HepG2 (cell line): ENCODE measurements around the gene RHOC. TPM values are rescaled to one million over a fixed set of nuclear protein-coding genes. Genes with fewer than 3 reads are reported as not detected.
"Not testable (repeated sequence)": the region's sequence is repeated elsewhere in the genome, so short reads cannot be mapped to it uniquely, and the experiment has no call there.

Source experiments
- ATAC-seq: fragments of 200-7000 bp; cut with Tn5 transposase; 3 replicates; pipeline ENCODE4 v1.9.1; 2020; ENCODE audit warnings: mild to moderate bottlenecking, moderate library complexity
- BruUV-seq: library from RNA; stranded (reverse); fragments of 400-500 nt; replicated peaks from 2 replicates; lab custom pipeline; 2021; lab: Mats Ljungman, UMichigan
- CTCF ChIA-PET: fragments of 300-600 bp; formaldehyde crosslinking; extraction: SDS; loops from one replicate; lab custom pipeline; 2021; ENCODE audit warnings: low total read pairs, inconsistent platforms, low intra/inter-chr PET ratio; lab: Yijun Ruan, JAX
- POLR2A ChIA-PET: fragments of 350-600 bp; sonication (Branson Sonifier 250); formaldehyde crosslinking; loops from one replicate; lab custom pipeline; 2020; ENCODE audit warnings: antibody characterized with exemption, inconsistent platforms; lab: Yijun Ruan, JAX
- DNase-seq: peaks from one replicate; pipeline ENCODE4 v3.0.0-alpha.2; 2015; ENCODE audit warnings: low spot score
- FAIRE-seq: peaks from 3 replicates; lab custom pipeline; 2011; peaks lifted over from hg19 to GRCh38; lab: Jason Lieb, UNC
- H2AFZ ChIP-seq: one replicate; pipeline ENCODE4 v1.6.1; 2011; ENCODE audit warnings: low read length, inconsistent platforms
- H3K27ac ChIP-seq: fragments of 300-600 bp; 3 replicates; pipeline ENCODE4 v1.8.0; 2011; ENCODE audit warnings: mixed run types, mild to moderate bottlenecking, mixed read lengths, low read length, inconsistent platforms; ENCODE audit not compliant: insufficient read depth; ENCODE audit errors: extremely low read length
- H3K27me3 ChIP-seq, 2 experiments: fragments of 200-600 bp in 1 of 2; 2 replicates in 1 of 2; 3 replicates in 1 of 2; pipeline versions ENCODE4 v1.6.0 to v1.8.0; 2011; ENCODE audit warnings: low read length in 2 of 2, mild to moderate bottlenecking in 2 of 2, moderate library complexity in 2 of 2, inconsistent platforms in 1 of 2; ENCODE audit not compliant: insufficient read depth in 2 of 2, control insufficient read depth in 1 of 2
- H3K36me3 ChIP-seq, 2 experiments: fragments of 200-600 bp in 1 of 2; replicated peaks in 1 of 2; 2 replicates in 1 of 2; 3 replicates in 1 of 2; pipeline versions ENCODE4 v1.5.1 to v1.8.0; 2011; ENCODE audit warnings: low read length in 2 of 2, inconsistent platforms in 1 of 2; ENCODE audit not compliant: insufficient read depth in 2 of 2, control insufficient read depth in 1 of 2
- H3K4me1 ChIP-seq: 2 replicates; pipeline ENCODE4 v1.5.1; 2012; ENCODE audit warnings: low read length, inconsistent platforms; ENCODE audit not compliant: insufficient read depth
- H3K4me2 ChIP-seq: 2 replicates; pipeline ENCODE4 v1.6.0; 2011; ENCODE audit warnings: low read depth, low read length, inconsistent platforms
- H3K4me3 ChIP-seq, 3 experiments: fragments of 200-600 bp in 1 of 3; sonication (generic), shearing (Covaris generic) in 1 of 3; replicated peaks in 1 of 3; 2 replicates each; pipeline ENCODE4 v1.5.1; 2011 to 2016; ENCODE audit warnings: low read length in 3 of 3, inconsistent platforms in 2 of 3, low read depth in 2 of 3, mild to moderate bottlenecking in 2 of 3, control low read depth in 1 of 3, mixed read lengths in 1 of 3; ENCODE audit not compliant: insufficient read depth in 1 of 3
- H3K79me2 ChIP-seq: one replicate; pipeline ENCODE4 v1.6.1; 2011; ENCODE audit warnings: low read length, inconsistent platforms; ENCODE audit not compliant: insufficient read depth
- H3K9ac ChIP-seq: 2 replicates; pipeline ENCODE4 v1.6.0; 2011; ENCODE audit warnings: mild to moderate bottlenecking, low read depth, low read length, inconsistent platforms; ENCODE audit not compliant: insufficient read depth
- H3K9me3 ChIP-seq: 2 replicates; pipeline ENCODE4 v1.5.1; 2012; ENCODE audit warnings: mild to moderate bottlenecking, low read length
- H4K20me1 ChIP-seq: 2 replicates; pipeline ENCODE4 v1.6.0; 2011; ENCODE audit warnings: inconsistent platforms, mild to moderate bottlenecking, low read length, moderate library complexity; ENCODE audit not compliant: insufficient read depth
- CENPX ChIP-seq: sonication (generic); formaldehyde crosslinking; IDR thresholded peaks from 2 replicates; pipeline ENCODE4 v1.9.0; 2021; ENCODE audit warnings: mild to moderate bottlenecking, missing genetic modification reagents, moderate library complexity
- EED ChIP-seq: sonication (generic); formaldehyde crosslinking; IDR thresholded peaks from 2 replicates; pipeline ENCODE4 v1.5.0; 2020; ENCODE audit warnings: mild to moderate bottlenecking, missing genetic modification reagents
- FOXJ3 ChIP-seq: sonication (generic); formaldehyde crosslinking; IDR thresholded peaks from 2 replicates; pipeline ENCODE4 v1.4.0; 2020; ENCODE audit warnings: missing genetic modification reagents, mild to moderate bottlenecking, borderline replicate concordance
- HDAC1 ChIP-seq: sonication (generic); formaldehyde crosslinking; IDR thresholded peaks from 2 replicates; pipeline ENCODE4 v1.5.1; 2020; ENCODE audit warnings: mild to moderate bottlenecking, missing genetic modification reagents
- MAFF ChIP-seq: IDR thresholded peaks from 2 replicates; pipeline ENCODE4 v1.6.1; 2011; ENCODE audit warnings: low read depth, low read length, improper control_type of control experiment
- MBD4 ChIP-seq: IDR thresholded peaks from 2 replicates; pipeline ENCODE4 v1.6.1; 2012; ENCODE audit warnings: low read length, inconsistent platforms, borderline replicate concordance
- POLR2G ChIP-seq: fragments of 200-400 bp; formaldehyde crosslinking; IDR thresholded peaks from 2 replicates; pipeline ENCODE4 v1.6.1; 2018; ENCODE audit warnings: mild to moderate bottlenecking, low read depth, low read length, moderate library complexity
- THRA ChIP-seq: sonication (generic); formaldehyde crosslinking; IDR thresholded peaks from 2 replicates; pipeline ENCODE4 v1.4.0; 2020; ENCODE audit warnings: missing genetic modification reagents, borderline replicate concordance
- TP53 ChIP-seq: sonication (generic); formaldehyde crosslinking; conservative IDR thresholded peaks from 2 replicates; pipeline ENCODE4 v1.4.0; 2020; ENCODE audit warnings: missing genetic modification reagents
- ZFP36L2 ChIP-seq: sonication (generic); formaldehyde crosslinking; IDR thresholded peaks from 2 replicates; pipeline ENCODE4 v1.4.0; 2020; ENCODE audit warnings: missing genetic modification reagents
- ZNF274 ChIP-seq: sonication (generic); formaldehyde crosslinking; IDR thresholded peaks from 2 replicates; pipeline ENCODE4 v1.5.1; 2020; ENCODE audit warnings: mild to moderate bottlenecking, missing genetic modification reagents
- ZNF34 ChIP-seq: sonication (generic); formaldehyde crosslinking; IDR thresholded peaks from 2 replicates; pipeline ENCODE4 v1.4.0; 2020; ENCODE audit warnings: mild to moderate bottlenecking, missing genetic modification reagents, borderline replicate concordance
- ZNF430 ChIP-seq: sonication (generic); formaldehyde crosslinking; IDR thresholded peaks from 2 replicates; pipeline ENCODE4 v1.9.0; 2021; ENCODE audit warnings: mild to moderate bottlenecking, missing genetic modification reagents
- ZNF652 ChIP-seq: IDR thresholded peaks from 2 replicates; pipeline ENCODE4 v1.6.1; 2016; ENCODE audit warnings: low read depth, borderline replicate concordance
- ZSCAN9 ChIP-seq: IDR thresholded peaks from 2 replicates; pipeline ENCODE4 v1.6.1; 2016; ENCODE audit warnings: borderline replicate concordance
- WGBS: methylation state at CpG from one replicate; pipeline ENCODE4 v1.1.6; 2017; ENCODE audit warnings: low lambda C conversion rate; 5-methylcytosine and 5-hydroxymethylcytosine counted together
- in situ Hi-C: cut with HindIII; loops from 2 replicates; pipeline ENCODE4 v1.10.0; 2017; ENCODE audit warnings: low pct_unique_long_range_greater_than_20kb; ENCODE audit not compliant: extremely low pct_ligation_motif_present
- intact Hi-C: fragments of 100-400 bp; cut with micrococcal nuclease; formaldehyde crosslinking; loops from one replicate; pipeline ENCODE4 v1.10.0; 2022; ENCODE audit not compliant: unreplicated experiment
- polyA plus RNA-seq, 8 experiments: library from polyadenylated mRNA; depleted of rRNA in 3 of 8; stranded (reverse) in 7 of 8; unstranded in 1 of 8; fragments of >200 nt; fragmentation: Illumina TruSeq in 4 of 8; extraction: Trizol in 4 of 8; gene quantifications; 2 replicates each; pipeline versions ENCODE4 v1.2.1 to v1.2.3, GENCODE V29; 2011 to 2016; ENCODE audit warnings: low read depth in 4 of 8, missing spikeins in 1 of 8, mixed read lengths in 1 of 8; ENCODE audit not compliant: insufficient read depth in 1 of 8
- total RNA-seq, 5 experiments: library from RNA; depleted of rRNA; stranded (reverse); fragments of >200 nt; fragmentation: Illumina TruSeq; extraction: Trizol; gene quantifications; 2 replicates each; pipeline ENCODE4 v1.2.3, GENCODE V29; 2016; ENCODE audit warnings: low read depth in 1 of 5
- TF ChIP-seq, protein P1 (sequence below): IDR thresholded peaks from 2 replicates; pipeline ENCODE4 v1.6.1; 2016; ENCODE audit warnings: low read depth, control low read depth
- TF ChIP-seq, protein P2 (sequence below): sonication (generic); formaldehyde crosslinking; IDR thresholded peaks from 2 replicates; pipeline ENCODE4 v1.8.1; 2023; ENCODE audit warnings: mild to moderate bottlenecking, missing genetic modification reagents

Gene RHOC
- total and polyA plus RNA-seq, 2 of the 13 experiments (the other 11 are each of a cell fraction or from before 2014, with no cell fraction given): 64.3 to 182 TPM

GRCh38 chr1:112727716-112728115, 20.8 kb upstream of the RHOC start:
- no peak overlapping the region for H3K27ac ChIP-seq
- peaks cover 6% of the 10 kb centered on the region; the same call in 1 of the 2 replicates for H3K4me1 ChIP-seq
- H3K27me3 ChIP-seq: peaks cover 0 to 4% of the 10 kb centered on the region in 2 experiments; a peak in 1 of 5 replicates
- H2AFZ ChIP-seq: no peak overlapping the region
- no peaks in the 10 kb centered on the region for H4K20me1 ChIP-seq
- DNase-seq (no peak), ATAC-seq (peak; percentile 79), FAIRE-seq (no peak)
- no peak overlapping the region for H3K4me2 ChIP-seq
- WGBS: 0% methylated on average over 1 of the region's 2 CpGs
- BruUV-seq: no TSS peak
- in situ Hi-C loops (no loop called here), intact Hi-C loops (no loop called here)
- H3K79me2 ChIP-seq: no peaks in the 10 kb centered on the region
- ChIA-PET POLR2A (no interaction called here), CTCF (no interaction called here)
- no peaks in the 10 kb centered on the region for H3K9me3 ChIP-seq
- H3K9ac ChIP-seq: no peak overlapping the region
- no peak overlapping the region for H3K4me3 ChIP-seq
- H3K36me3 ChIP-seq: no peaks in the 10 kb centered on the region
- TF ChIP-seq ZSCAN9 (CRISPR knock-in tag) (no peak), ZNF652 (CRISPR knock-in tag) (no peak), POLR2G (no peak), ZNF430 (no peak), ZNF274 (CRISPR knock-in tag) (no peak), THRA (no peak), MBD4 (no peak), HDAC1 (CRISPR knock-in tag) (no peak), FOXJ3 (CRISPR knock-in tag) (no peak), CENPX (CRISPR knock-in tag) (no peak), ZFP36L2 (CRISPR knock-in tag) (no peak), TP53 (CRISPR knock-in tag) (no peak), ZNF34 (CRISPR knock-in tag) (no peak), EED (no peak), MAFF (no peak)
- TF ChIP-seq, protein P1, sequence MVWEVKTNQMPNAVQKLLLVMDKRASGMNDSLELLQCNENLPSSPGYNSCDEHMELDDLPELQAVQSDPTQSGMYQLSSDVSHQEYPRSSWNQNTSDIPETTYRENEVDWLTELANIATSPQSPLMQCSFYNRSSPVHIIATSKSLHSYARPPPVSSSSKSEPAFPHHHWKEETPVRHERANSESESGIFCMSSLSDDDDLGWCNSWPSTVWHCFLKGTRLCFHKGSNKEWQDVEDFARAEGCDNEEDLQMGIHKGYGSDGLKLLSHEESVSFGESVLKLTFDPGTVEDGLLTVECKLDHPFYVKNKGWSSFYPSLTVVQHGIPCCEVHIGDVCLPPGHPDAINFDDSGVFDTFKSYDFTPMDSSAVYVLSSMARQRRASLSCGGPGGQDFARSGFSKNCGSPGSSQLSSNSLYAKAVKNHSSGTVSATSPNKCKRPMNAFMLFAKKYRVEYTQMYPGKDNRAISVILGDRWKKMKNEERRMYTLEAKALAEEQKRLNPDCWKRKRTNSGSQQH (CRISPR knock-in tag): no peak
- TF ChIP-seq, protein P2, sequence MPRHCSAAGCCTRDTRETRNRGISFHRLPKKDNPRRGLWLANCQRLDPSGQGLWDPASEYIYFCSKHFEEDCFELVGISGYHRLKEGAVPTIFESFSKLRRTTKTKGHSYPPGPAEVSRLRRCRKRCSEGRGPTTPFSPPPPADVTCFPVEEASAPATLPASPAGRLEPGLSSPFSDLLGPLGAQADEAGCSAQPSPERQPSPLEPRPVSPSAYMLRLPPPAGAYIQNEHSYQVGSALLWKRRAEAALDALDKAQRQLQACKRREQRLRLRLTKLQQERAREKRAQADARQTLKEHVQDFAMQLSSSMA (CRISPR knock-in tag): no peak

GRCh38 chr1:112724240-112724639, 17.3 kb upstream of the RHOC start:
- not testable (repeated sequence) for H2AFZ ChIP-seq

More at GRCh38 chr1:112724240-112724639, 17.3 kb upstream of the RHOC start:
- Histone ChIP-seq H3K4me1 (peaks cover 18% of the 10 kb centered on the region), H3K27me3 (peaks cover 1 to 32% of the 10 kb centered on the region in 2 experiments; a peak in 4 of 5 replicates)
- CTCF ChIA-PET, intact Hi-C loops, DNase-seq, FAIRE-seq, POLR2A ChIA-PET, H4K20me1 ChIP-seq, ATAC-seq, H3K79me2 ChIP-seq, H3K9me3 ChIP-seq, H3K4me2 ChIP-seq, H3K27ac ChIP-seq, H3K9ac ChIP-seq, H3K36me3 ChIP-seq, H3K4me3 ChIP-seq, BruUV-seq: not testable (repeated sequence)
- 70% methylated on average over 4 of the region's 4 CpGs for WGBS
- in situ Hi-C loops: loop anchor here (25.0 kb wide), 1 partner anchor 313 kb away; no protein-coding TSS in a partner anchor
